Heart left ventricle (tissue), 16 donors: Measurements from ENCODE around the gene KRT4. TPM values are rescaled to one million over a fixed set of nuclear protein-coding genes. Genes with fewer than 3 reads are reported as not detected.

Experiments used
- ATAC-seq, 4 donors: fragments of 200-7000 bp; cut with Tn5 transposase; one replicate each; pipeline ENCODE4 v1.9.1; 2020 to 2022; ENCODE audit warnings: moderate library complexity in 4 of 4, mild to moderate bottlenecking in 3 of 4, moderate number of reproducible peaks in 1 of 4
- DNase-seq, 5 donors: peaks; one replicate each; pipeline ENCODE4 v3.0.0-alpha.2; 2020
- H3K27ac ChIP-seq, 12 donors: fragments of 200-600 bp; sonication (generic) in 4 of 12; one replicate each; pipeline versions ENCODE4 v1.5.0 to v1.8.0; 2016 to 2022; ENCODE audit warnings: mild to moderate bottlenecking in 2 of 12
- H3K27me3 ChIP-seq, 9 donors: fragments of 200-600 bp; sonication (generic) in 2 of 9; one replicate each; pipeline versions ENCODE4 v1.5.1 to v1.8.0; 2016 to 2022; ENCODE audit warnings: mild to moderate bottlenecking in 3 of 9
- H3K36me3 ChIP-seq, 9 donors: fragments of 200-600 bp; sonication (generic) in 2 of 9; one replicate each; pipeline versions ENCODE4 v1.5.0 to v1.8.0; 2018 to 2022; ENCODE audit warnings: mild to moderate bottlenecking in 2 of 9
- H3K4me1 ChIP-seq, 12 donors: fragments of 200-600 bp; sonication (generic) in 4 of 12; one replicate each; pipeline versions ENCODE4 v1.5.0 to v1.8.0; 2016 to 2022; ENCODE audit warnings: mild to moderate bottlenecking in 3 of 12
- H3K4me3 ChIP-seq, 12 donors: fragments of 200-600 bp; sonication (generic) in 4 of 12; one replicate each; pipeline versions ENCODE4 v1.5.0 to v1.8.0; 2017 to 2022; ENCODE audit warnings: mild to moderate bottlenecking in 9 of 12, moderate library complexity in 4 of 12
- H3K9me3 ChIP-seq, 12 donors: fragments of 200-600 bp; sonication (generic) in 4 of 12; one replicate each; pipeline versions ENCODE4 v1.5.0 to v1.8.0; 2016 to 2022; ENCODE audit warnings: mild to moderate bottlenecking in 1 of 12
- POLR2A ChIP-seq, 2 donors: fragments of 450-650 bp; IDR thresholded peaks; one replicate each; pipeline ENCODE4 v1.6.1; 2017; ENCODE audit warnings: antibody characterized with exemption in 2 of 2, mild to moderate bottlenecking in 2 of 2, moderate library complexity in 2 of 2
- WGBS, 4 donors: extraction: QIAGEN DNeasy Blood & Tissue Kit in 2 of 4; methylation state at CpG; one replicate each; pipeline versions ENCODE4 v1.1.5 to v1.1.7; 2013 to 2018; 5-methylcytosine and 5-hydroxymethylcytosine counted together
- intact Hi-C, 10 donors: fragments of 100-400 bp; cut with DNase I; formaldehyde crosslinking; loops; one replicate each; pipeline versions ENCODE4 v1.11.1 to v1.14.2; 2022
- polyA plus RNA-seq, 2 donors: library from polyadenylated mRNA; stranded (reverse); fragments of 200-250 nt; gene quantifications; one replicate each; pipeline ENCODE4 v1.2.3, GENCODE V29; 2013
- total RNA-seq, 9 donors: library from RNA; depleted of rRNA in 2 of 9; stranded (reverse); fragments of >200 nt in 2 of 9; fragmentation: NEBNext Ultra II Directional in 3 of 9; extraction: Animal tissue kit (Norgen Biotek cat#: 25700) in 3 of 9; gene quantifications; one replicate each; pipeline versions ENCODE4 v1.1.0 to v1.2.4, GENCODE V29; 2016 to 2023
- TF ChIP-seq, protein P1 (sequence below), 12 donors: fragments of 200-600 bp; sonication (generic) in 4 of 12; IDR thresholded peaks; one replicate each; pipeline versions ENCODE4 v1.5.0 to v1.8.0; 2018 to 2022; ENCODE audit warnings: antibody characterized with exemption in 12 of 12, mild to moderate bottlenecking in 5 of 12
- donor health status: ischemic (EF 13 %, LVEDD 7.1; RV severe dilation, severe dysfunction).
- donor health status: healthy with polysubstance abuse.
- donor health status: DM: no; HTN: yes; CAD: no.
- donor health status: DM: no; HTN: no; CAD: no.
- donor health status: ischemic (EF 25% LVEDD 6.9; RV normal size, moderate dysfunction).
- donor health status: ischemic (EF 25% LVEDD 5.7; RV mildly dilated, moderate dysfunction).
- donor health status: healthy.
- donor health status: DM: yes; HTN: yes; CAD: no.
- donor health status: ischemic (EF 35%, LVEDD 5.7; RV mildly dilated, moderate dysfunction).
- donor health status: nonischemic (EF 11% LVEDD 7.7; RV severe dilation, severe dysfunction).
- donor health status: DM: yes; HTN: yes; CAD: no.
- donor health status: PGD.
- donor health status: ischemic (EF 29% LVEDD 5.4; RV normal size, mild dysfunction).
- donor health status: nonischemic (EF 23%, LVEDD 6.1; RV moderate dilation, normal function).

Gene KRT4
- total and polyA plus RNA-seq, 11 donors, result 0.51 TPM; not detected in 10

DNA sequence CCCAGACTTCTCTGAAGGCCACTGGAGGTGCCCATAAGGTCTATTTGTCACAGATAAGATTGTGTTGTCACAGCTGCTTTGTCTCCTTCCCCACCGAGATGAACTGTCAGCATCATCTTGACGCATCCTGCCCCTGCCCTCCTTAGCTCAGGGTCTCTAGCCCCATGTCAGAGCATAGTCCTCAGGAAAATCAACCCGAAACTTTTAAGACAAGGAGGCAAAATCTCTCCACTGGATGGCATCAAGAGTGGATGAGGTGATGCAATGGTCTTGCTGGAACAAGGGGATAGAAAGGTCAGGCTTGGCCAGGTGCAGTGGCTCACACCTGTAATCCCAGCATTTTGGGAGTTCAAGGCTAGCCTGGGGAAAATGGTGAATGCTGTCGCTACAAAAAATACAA, 12.0 kb upstream of the KRT4 start:
- DNase-seq, result no peak
- intact Hi-C loops, result no loop called here
- WGBS, 4 donors, result 64 to 74% (median 68%) methylated on average over 4 of the region's 4 CpGs
- peaks cover 0 to 2% (median 0%) of the 10 kb centered on the region in 9 donors for H3K27me3 ChIP-seq
- H3K36me3 ChIP-seq, result no peaks in the 10 kb centered on the region
- no peak overlapping the region for H3K4me3 ChIP-seq
- no peak for ATAC-seq
- no peak for TF ChIP-seq POLR2A (IDR thresholded peaks at IDR 0.05)
- TF ChIP-seq, protein P1, sequence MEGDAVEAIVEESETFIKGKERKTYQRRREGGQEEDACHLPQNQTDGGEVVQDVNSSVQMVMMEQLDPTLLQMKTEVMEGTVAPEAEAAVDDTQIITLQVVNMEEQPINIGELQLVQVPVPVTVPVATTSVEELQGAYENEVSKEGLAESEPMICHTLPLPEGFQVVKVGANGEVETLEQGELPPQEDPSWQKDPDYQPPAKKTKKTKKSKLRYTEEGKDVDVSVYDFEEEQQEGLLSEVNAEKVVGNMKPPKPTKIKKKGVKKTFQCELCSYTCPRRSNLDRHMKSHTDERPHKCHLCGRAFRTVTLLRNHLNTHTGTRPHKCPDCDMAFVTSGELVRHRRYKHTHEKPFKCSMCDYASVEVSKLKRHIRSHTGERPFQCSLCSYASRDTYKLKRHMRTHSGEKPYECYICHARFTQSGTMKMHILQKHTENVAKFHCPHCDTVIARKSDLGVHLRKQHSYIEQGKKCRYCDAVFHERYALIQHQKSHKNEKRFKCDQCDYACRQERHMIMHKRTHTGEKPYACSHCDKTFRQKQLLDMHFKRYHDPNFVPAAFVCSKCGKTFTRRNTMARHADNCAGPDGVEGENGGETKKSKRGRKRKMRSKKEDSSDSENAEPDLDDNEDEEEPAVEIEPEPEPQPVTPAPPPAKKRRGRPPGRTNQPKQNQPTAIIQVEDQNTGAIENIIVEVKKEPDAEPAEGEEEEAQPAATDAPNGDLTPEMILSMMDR (IDR thresholded peaks at IDR 0.05), result no peak
- no peak overlapping the region for H3K27ac ChIP-seq
- H3K9me3 ChIP-seq, result no peaks in the 10 kb centered on the region
- no peaks in the 10 kb centered on the region for H3K4me1 ChIP-seq

DNA sequence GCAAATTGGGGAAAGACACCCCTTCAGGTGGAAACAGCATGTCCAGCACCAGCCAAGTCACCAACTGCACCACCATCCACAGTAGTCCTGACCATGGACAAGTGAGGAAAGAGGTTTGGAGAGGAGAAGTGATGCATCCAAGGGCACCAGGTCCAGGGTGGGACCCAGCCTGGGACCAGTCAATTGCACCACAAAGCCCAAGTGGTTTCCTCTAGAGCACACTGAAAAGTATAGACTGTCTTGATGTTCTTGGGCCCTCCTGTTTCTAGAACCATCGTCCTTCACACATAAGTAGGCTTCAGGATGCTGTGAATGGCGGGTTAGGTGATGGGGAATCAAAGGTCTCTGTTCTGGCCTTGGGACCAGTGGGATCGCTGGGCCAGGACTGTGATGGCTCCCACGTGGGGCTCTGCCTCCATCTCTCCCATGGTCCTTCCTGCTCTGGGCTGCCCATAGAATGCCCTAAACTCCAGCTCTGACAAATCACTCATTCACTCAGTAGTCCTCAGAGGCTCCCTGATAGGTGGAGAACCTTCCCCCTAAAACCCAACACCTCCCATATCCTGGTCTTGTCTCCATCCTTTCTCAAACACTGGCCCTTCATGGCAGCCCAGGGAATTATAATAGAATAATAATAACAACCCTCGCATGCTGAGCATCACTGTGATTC, 11.0 kb upstream of the KRT4 start:
- H3K36me3 ChIP-seq, result no peaks in the 10 kb centered on the region
- no peak overlapping the region for H3K4me3 ChIP-seq
- no peak overlapping the region for H3K27ac ChIP-seq
- H3K9me3 ChIP-seq, result no peaks in the 10 kb centered on the region
- ATAC-seq (no peak), DNase-seq (no peak)
- no peaks in the 10 kb centered on the region for H3K4me1 ChIP-seq
- TF ChIP-seq, protein P1 (IDR thresholded peaks at IDR 0.05), result no peak
- no peak for TF ChIP-seq POLR2A (IDR thresholded peaks at IDR 0.05)
- WGBS, 4 donors, result 79 to 92% (median 88%) methylated on average over 5 of the region's 5 CpGs
- H3K27me3 ChIP-seq, result peaks cover 0 to 11% (median 0%) of the 10 kb centered on the region in 9 donors
- intact Hi-C loops, result no loop called here

DNA sequence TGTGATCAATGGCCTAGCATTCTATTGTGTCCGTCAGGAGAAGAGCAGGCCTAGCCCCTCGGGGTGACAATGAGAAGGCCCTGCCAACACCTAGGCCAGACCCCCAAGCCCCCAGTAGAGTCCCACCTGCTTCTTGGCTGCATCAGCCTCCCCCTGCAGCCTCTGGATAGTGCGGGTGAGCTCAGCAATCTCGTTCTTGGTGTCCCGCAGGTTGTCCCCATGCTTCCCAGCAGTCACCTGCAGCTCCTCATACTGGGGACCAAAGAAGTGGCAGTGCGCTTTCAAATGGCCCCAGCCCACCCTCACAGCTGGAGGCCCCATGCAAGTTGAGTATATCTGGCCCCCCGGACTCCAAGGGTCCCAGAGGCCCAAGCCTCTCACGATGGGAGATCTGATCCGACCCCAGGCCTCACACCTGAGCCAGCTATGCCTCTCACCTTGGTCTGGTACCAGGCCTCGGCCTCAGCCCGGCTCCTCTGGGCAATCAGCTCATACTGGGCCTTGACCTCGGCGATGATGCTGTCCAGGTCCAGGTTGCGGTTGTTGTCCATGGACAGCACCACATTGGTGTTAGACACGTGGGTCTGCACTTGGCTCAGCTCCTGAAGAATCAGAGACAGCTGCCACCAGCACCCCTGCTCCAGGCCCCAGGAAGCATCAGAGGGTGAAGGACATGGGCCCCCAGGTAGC, 10.0 kb upstream of the KRT4 start:
- TF ChIP-seq POLR2A (IDR thresholded peaks at IDR 0.05), result no peak
- WGBS, 4 donors, result 84 to 96% (median 92%) methylated on average over 10 to 15 of the region's 15 CpGs

DNA sequence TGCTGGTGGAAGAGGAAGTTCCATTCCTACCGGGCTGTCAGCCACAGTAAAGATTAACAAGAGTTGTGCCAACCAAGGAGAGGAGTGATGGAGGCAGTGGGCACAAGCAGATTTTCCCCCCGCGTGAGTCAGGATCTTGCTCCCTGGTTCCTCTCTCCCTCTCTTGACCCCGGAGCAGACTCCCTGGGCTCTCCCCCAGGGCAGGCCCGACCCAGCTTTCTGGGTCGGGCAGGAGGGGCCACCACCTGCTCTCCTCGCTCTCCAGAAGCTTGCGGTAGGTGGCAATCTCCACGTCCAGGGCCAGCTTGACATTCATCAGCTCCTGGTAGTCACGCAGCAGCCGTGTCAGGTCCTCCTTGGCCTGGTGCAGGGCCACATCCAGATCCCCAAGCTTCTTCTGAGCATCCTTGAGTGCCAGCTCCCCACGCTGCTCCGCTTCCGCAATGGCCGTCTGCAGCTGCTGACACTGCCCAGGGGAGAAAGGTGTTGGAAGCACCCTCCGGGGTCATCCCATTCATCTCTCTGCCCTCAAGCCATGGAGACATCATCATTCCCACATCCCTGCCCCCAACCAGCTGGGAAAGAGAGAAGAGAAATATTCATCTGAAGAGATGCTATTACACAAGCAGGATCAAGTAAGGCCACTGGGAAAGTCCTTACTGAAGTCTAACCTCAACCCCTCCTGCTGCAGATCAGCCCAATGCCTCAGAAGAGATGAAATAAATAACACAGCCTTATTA, 9.0 kb upstream of the KRT4 start:
- no peak for DNase-seq
- Histone ChIP-seq H3K4me3 (no peak overlapping the region), H3K27ac (no peak overlapping the region), H3K4me1 (no peaks in the 10 kb centered on the region), H3K9me3 (no peaks in the 10 kb centered on the region), H3K27me3 (peaks cover 0 to 28% (median 0%) of the 10 kb centered on the region in 9 donors), H3K36me3 (no peaks in the 10 kb centered on the region)
- TF ChIP-seq, protein P1 (IDR thresholded peaks at IDR 0.05), result no peak
- TF ChIP-seq POLR2A (IDR thresholded peaks at IDR 0.05), result no peak
- ATAC-seq, result no peak
- intact Hi-C loops, result no loop called here
- WGBS, 4 donors, result 73 to 84% (median 79%) methylated on average over 11 to 16 of the region's 16 CpGs

More for the DNA sequence above, 10.0 kb upstream of the KRT4 start:
- intact Hi-C loops, result no loop called here
- no peaks in the 10 kb centered on the region for H3K36me3 ChIP-seq
- ATAC-seq (no peak), DNase-seq (no peak)
- H3K4me3 ChIP-seq, result no peak overlapping the region
- no peak overlapping the region for H3K27ac ChIP-seq
- H3K9me3 ChIP-seq, result no peaks in the 10 kb centered on the region
- H3K4me1 ChIP-seq, result no peaks in the 10 kb centered on the region
- peaks cover 0 to 20% (median 0%) of the 10 kb centered on the region in 9 donors for H3K27me3 ChIP-seq
